Measurements from ENCODE around the gene ABLIM1.

Gene ABLIM1

DNA sequence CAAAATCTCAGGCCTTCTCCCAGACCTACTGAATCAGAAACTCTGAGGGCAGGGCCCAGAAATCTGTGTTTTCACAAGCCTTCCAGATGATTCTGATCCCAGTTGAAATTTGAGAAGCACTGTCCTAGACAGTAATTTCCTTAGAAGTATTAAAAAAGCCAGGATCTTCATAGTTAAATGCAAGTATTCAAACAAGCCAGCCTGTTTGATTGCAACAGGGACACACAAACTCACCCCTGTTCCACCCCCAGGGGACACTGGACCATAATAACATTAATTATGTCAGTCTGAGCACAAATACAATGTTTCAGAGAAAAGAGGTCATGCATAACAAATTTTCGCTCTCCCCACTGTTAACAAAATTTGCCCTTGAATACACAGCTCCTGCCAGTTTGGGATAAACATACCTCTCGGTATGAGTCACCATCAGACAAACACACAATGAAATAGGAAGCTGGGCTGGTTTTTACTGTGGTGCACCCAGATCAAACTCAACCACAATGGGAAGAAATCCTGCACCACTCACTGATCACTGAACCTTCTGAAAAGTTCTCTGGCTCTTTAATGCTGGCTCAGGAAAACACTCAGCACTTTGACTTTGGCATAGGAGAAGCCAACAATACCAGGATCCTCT lies 34.3 kb downstream of the ABLIM1 start:
- no peak overlapping the region for H3K4me3 ChIP-seq (ENCODE audit: low read depth, low read length)
- no peak for DNase-seq
- no peaks in the 10 kb centered on the region for H3K9me3 ChIP-seq (ENCODE audit: severe bottlenecking)
- H3K27ac ChIP-seq, result no peak overlapping the region
- no peaks in the 10 kb centered on the region for H3K36me3 ChIP-seq
- TF ChIP-seq CTCF (IDR thresholded peaks at IDR 0.05; ENCODE audit: low read depth, low read length), result no peak
- no peaks in the 10 kb centered on the region for H3K27me3 ChIP-seq (ENCODE audit: insufficient read depth, low read depth, severe bottlenecking)

DNA sequence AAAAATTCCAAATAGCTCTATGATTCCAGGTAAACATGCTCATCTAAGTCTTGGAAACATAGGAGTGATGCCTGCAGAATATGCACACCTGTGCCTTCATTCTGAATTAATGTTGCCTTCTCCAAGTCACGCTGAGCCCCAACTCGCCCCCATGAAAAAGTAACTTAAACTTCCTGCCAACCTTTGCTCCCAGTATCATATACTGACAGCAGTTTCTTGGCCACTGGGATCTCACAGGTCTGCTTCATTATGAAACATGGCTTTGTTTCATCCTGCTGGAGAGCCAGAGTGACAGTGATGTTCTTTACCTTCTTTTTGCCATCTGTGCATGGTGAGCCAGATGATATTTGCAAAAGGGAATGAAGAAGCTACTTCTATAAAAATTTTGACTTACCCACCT lies 34.9 kb downstream of the ABLIM1 start:
- Histone ChIP-seq H3K27me3 (ENCODE audit: insufficient read depth, low read depth, severe bottlenecking) (no peaks in the 10 kb centered on the region), H3K4me3 (ENCODE audit: low read depth, low read length) (no peak overlapping the region), H3K36me3 (no peaks in the 10 kb centered on the region), H3K27ac (no peak overlapping the region), H3K9me3 (ENCODE audit: severe bottlenecking) (no peaks in the 10 kb centered on the region)
- DNase-seq, result no peak
- TF ChIP-seq CTCF (IDR thresholded peaks at IDR 0.05; ENCODE audit: low read depth, low read length), result no peak

DNA sequence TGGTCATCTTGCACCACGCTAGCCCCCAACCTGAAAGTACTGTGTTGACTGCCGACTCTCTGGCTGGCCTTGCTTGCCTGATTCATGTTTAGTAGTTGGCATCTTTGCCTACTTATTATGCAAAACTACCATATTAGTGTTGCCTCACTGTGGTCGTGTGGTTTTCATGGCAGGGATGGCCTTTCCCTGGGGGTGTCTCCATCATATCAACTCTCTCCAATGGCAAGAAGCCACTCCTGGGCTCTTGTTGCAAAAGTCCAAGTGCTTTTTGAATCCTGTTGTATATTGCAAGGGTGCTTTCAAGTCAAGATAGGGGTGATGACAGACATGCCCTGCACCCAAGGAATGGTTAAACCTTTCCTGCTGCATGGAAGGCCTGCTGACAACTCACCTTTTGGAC lies 39.4 kb downstream of the ABLIM1 start:
- TF ChIP-seq CTCF (IDR thresholded peaks at IDR 0.05; ENCODE audit: low read depth, low read length), result no peak
- Histone ChIP-seq H3K27ac (no peak overlapping the region), H3K4me3 (ENCODE audit: low read depth, low read length) (no peak overlapping the region), H3K27me3 (ENCODE audit: insufficient read depth, low read depth, severe bottlenecking) (no peaks in the 10 kb centered on the region), H3K36me3 (no peaks in the 10 kb centered on the region), H3K9me3 (ENCODE audit: severe bottlenecking) (peaks cover 3% of the 10 kb centered on the region)
- DNase-seq, result no peak

DNA sequence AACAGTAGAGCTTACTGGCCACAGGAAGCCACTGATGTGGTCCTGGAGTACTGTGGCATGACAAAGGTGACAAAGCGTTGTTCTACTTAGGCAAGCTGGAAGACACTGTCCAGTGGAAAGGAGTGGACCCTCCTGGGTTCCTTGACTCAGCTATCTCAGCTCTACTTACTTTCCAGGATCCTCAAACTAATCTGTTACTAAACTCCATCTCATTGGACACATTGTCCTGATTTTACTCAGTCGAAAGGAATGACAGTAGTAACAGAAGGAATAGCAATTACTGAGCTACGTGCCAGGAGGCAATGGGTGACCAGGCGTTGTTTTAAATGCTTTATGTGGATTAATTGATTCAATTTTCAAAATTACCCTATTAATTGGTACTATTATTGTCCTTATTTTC lies 41.6 kb downstream of the ABLIM1 start:
- no peak for TF ChIP-seq CTCF (IDR thresholded peaks at IDR 0.05; ENCODE audit: low read depth, low read length)
- no peaks in the 10 kb centered on the region for H3K27me3 ChIP-seq (ENCODE audit: insufficient read depth, low read depth, severe bottlenecking)
- H3K36me3 ChIP-seq, result no peaks in the 10 kb centered on the region
- no peak for DNase-seq
- peaks cover 3% of the 10 kb centered on the region for H3K9me3 ChIP-seq (ENCODE audit: severe bottlenecking)
- H3K4me3 ChIP-seq (ENCODE audit: low read depth, low read length), result no peak overlapping the region
- no peak overlapping the region for H3K27ac ChIP-seq

DNA sequence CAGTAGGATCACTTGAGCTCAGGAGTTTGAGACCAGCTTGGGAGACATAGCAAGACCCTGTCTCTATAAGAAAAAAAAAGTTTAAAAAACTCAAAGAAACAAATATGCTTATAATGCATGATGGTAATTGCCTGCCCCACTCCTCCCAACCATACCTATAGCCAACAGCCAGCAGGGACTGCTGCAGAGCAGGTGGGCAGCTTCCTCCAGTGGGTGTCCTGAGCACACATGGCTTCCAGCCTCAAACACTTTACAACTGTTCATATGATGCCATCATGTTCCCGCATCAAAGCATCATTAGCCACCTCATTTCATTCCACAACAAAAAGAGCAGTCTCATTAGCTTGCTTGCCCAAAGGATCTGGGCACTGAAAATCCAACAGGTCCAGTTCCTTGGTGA lies 42.0 kb downstream of the ABLIM1 start:
- H3K27me3 ChIP-seq (ENCODE audit: insufficient read depth, low read depth, severe bottlenecking), result no peaks in the 10 kb centered on the region
- no peak overlapping the region for H3K27ac ChIP-seq
- peaks cover 3% of the 10 kb centered on the region for H3K9me3 ChIP-seq (ENCODE audit: severe bottlenecking)
- no peak for TF ChIP-seq CTCF (IDR thresholded peaks at IDR 0.05; ENCODE audit: low read depth, low read length)
- no peak for DNase-seq
- H3K36me3 ChIP-seq, result no peaks in the 10 kb centered on the region
- no peak overlapping the region for H3K4me3 ChIP-seq (ENCODE audit: low read depth, low read length)

DNA sequence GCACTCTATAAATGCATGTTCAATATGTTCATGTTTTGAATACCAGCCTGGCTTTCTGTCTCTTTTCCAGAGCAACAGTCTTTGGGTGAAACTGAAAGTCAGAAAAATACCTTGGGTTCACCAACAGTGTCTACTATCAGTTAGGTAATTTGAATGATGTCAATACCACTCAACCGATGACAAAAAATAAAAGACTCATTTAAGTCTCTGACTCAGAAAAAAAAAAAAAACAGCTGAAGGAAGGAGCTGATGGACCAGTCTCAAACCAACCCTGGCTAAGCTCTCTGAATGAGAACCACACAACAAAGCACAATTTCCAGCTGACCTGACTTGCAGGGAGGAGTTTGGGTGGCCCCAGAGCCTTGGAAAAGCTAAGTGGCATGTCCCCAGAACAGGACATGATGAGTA lies 42.5 kb downstream of the ABLIM1 start:
- Histone ChIP-seq H3K9me3 (ENCODE audit: severe bottlenecking) (peaks cover 3% of the 10 kb centered on the region), H3K36me3 (no peaks in the 10 kb centered on the region), H3K27me3 (ENCODE audit: insufficient read depth, low read depth, severe bottlenecking) (no peaks in the 10 kb centered on the region), H3K27ac (no peak overlapping the region), H3K4me3 (ENCODE audit: low read depth, low read length) (no peak overlapping the region)
- TF ChIP-seq CTCF (IDR thresholded peaks at IDR 0.05; ENCODE audit: low read depth, low read length), result no peak
- DNase-seq, result no peak
